GM18499 (cell line): ENCODE results near the gene PGP.
A peak's percentile ranks its signal among the peaks of the same experiment; 100 is the strongest.

ENCODE experiments used
- ATAC-seq: cut with Tn5 transposase; IDR thresholded peaks from one replicate; pipeline ENCODE4 v1.9.1; 2021; ENCODE audit warnings: moderate number of reproducible peaks; ENCODE audit not compliant: insufficient read depth, unreplicated experiment

Gene PGP

DNA sequence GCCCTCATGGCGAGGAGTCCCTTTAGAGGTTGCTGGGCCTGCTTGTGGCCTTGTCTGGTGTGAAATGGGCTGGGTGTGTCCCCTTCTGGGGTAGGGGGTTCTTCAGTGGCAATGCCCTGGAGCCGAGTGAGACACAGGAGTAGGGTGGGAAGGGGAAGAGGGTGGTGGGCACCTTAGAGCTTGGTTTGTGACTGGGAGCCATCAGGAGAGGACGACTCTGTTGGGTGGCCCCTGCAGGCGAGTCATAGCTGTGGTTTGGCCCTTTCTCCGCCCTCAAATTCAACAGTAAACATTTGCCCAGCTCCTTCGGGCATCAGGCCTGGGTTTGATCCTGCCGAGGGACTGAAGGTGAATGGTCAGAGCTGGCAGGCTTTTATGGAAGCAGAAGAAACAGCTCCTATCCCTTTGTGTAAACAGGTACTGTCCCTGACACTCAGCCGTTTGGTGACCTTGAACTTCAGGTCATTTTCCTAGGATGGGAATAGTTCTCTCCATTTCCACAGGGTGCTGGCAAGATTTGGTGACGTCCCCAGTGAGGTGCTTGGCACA, 11.7 kb upstream of the PGP start:
- no peak for ATAC-seq

DNA sequence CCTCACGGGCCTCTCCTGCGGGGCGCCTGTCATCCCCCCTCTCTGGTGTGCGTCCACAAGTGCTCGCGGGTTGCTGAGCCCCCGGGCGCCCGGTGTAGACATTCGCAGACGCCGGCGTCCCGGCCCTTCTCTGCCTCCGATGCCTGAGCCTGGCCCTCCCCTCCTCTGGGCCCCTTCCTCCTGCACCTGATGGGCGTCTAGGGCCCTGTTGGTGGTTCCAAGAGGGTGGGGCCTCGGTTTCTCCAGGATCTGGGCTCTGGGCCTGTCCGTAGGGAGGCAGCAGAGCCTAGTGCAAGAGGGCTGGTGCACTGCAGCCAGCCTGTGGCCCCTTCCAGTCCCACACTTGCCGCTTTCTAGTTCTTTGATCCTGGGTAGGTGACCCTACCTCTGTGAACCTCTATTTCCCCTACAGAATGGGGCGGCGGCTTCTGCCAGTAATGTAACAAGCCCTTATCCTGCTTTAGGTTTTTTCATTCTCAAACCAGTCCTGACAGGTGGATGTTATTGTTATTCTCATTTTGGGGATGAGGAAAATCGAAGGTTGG, 9.4 kb upstream of the PGP start:
- ATAC-seq, result no peak

DNA sequence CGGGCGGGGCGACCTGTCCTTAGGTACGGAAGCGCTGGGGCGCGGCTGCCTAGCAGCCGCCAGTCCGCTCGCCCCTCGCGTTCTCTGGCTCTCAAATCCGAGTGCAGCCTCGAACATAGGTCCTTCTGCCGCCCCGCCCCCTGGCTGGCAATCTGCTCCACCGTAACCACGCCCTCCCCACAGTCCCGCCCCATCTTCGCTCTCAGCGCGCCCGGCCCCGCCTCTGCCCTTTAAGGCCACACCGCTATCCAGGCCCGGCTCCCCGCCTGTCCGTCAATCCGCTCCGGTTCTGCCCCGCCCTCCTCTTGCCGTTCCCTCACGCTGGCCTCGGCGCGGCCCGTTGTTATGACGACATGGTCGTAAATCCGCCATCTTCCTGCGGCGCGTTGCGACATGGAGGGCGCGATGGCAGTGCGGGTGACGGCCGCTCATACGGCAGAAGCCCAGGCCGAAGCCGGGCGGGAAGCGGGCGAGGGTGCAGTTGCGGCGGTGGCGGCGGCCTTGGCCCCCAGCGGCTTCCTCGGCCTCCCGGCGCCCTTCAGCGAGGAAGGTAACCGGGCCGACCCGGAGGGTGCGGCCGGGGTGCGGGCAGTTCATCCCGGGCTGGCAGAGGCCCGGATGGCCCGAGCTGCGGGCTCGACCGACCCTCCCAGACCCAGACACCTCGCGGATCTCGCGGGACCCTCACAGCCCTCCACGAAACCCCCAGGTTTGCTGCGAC, 8.7 kb upstream of the PGP start, which contains the start of gene E4F1:
E4F1 (plus strand) TSS at position 371 of the 721 bp plus-strand sequence; CDS start at position 394, 23 bp downstream.
- peak; percentile 76 for ATAC-seq

DNA sequence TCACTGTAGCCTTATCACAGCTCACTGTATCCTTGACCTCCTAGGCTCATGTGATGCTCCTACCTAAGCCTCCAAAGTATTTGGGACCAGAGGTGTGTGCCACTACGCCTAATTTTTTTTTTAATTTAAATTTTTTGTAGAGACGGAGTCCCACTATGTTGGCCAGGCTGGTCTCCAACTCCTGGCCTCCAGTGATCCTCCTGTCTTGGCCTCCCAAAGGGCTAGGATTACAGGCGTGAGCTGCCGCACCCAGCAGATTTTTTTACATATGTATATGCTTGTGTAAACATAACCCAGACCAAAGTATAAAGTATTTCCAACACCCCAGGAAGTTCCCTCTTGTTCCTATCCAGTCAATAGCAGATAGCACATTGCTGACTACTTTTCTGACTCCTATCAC, 1.7 kb upstream of the PGP start:
- ATAC-seq, result no peak

DNA sequence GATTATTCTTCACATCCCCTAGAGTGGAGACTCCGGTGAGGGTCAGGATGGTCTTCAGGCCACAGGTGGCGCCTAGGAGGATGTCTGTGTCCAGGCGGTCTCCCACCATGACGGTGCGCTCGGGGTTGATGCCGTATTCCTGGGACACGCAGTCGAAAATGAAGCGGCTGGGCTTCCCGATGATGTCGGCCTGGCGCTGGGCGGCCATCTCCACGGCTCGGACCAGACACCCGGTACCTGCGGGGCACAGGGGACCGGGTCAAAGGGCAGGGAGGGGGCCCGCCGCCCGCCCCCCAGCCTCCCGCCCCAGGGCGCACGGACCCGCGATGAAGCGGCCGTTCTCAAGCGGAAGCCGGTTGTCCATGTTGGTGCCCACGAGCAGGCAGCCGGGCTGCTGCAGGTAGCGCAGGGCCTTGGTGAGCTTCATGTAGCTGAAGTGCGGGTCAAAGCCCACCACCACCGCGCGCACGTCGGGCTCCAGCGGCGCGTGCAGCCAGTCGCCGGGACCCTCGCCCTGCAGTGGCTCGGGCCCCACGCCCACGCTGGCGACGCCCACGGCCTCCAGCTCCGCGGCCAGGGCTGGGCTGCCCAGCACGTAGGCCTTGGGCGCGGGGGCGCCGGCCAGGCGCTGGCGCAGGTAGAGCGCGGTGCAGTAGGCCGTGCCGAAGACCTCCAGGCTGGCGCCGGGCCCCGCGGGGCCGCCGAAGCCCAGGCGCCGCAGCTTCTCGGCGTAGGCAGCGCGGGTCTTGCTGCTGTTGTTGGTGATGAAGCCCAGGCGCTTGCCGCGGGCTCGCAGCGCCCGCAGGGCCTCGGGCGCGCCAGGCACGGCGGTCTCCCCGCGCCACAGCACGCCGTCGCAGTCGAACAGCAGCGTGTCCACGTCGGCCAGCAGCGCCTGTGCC, 572 bp downstream of the PGP start:
- ATAC-seq, result peak; percentile 17

DNA sequence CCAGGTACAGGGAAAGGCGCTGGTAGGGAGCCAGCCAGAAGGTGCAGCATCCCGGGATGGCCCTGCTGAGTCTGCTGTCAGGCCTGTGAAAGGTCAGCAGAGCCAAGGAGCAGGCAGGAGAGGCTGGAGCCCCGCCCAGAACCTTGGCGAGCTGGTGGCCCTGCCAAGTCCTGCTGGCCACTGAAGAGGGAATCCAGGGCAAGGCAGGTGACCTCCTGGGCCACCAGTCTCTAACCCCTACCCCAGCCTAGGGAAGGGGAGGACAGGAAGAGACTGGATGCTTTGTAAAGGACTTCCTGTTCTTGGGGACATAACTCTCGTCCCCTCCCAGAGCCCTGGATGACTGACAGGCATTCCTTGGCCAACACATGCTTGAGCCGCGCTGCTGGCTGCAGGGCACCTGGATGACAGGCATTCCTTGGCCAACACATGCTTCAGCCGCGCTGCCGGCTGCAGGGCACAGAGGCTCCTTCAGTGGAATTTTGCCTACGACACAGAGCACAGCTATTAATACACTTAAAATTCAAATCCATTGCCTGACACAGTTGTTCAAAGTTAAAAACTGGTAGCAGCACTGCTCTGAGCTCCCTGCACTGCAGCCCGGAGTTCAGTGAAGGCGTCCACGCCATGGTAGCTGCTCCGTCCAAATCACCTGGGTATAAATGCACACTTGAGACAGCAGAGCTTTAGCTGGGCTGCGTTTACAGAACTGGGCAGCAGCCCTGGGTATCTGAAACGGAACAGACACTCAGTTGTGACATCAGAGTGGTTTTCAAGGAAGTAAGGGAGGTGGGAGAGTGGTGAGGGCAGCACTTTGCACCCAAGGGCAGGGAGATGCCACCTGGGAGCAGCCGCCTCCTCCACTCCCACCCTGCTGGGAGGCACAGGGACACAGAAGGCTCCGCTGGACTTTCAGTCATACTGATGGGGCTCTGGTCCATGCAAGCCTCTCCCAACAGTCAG, 2.0 kb downstream of the PGP start:
- ATAC-seq, result no peak

DNA sequence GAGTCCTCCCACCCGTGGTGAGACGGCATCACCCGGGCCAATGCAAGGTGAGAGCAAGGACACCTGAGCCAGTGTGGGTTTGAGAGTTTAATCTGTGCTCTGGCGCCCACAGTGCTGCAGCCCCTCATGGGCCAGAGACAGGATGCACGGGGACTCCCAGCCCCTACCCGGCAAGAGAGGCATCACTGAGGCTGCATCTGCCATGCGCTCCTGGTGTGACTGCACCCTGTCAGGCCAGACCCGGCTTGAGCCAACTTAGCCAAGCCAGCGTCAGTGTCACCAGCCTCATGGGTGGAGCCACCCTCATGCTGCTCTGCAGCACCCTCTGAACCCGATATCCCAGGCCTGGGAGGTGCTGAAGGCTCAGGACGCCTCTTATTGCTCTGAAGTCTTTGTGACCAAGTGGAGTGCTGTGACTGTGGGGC, 2.7 kb downstream of the PGP start:
- no peak for ATAC-seq

DNA sequence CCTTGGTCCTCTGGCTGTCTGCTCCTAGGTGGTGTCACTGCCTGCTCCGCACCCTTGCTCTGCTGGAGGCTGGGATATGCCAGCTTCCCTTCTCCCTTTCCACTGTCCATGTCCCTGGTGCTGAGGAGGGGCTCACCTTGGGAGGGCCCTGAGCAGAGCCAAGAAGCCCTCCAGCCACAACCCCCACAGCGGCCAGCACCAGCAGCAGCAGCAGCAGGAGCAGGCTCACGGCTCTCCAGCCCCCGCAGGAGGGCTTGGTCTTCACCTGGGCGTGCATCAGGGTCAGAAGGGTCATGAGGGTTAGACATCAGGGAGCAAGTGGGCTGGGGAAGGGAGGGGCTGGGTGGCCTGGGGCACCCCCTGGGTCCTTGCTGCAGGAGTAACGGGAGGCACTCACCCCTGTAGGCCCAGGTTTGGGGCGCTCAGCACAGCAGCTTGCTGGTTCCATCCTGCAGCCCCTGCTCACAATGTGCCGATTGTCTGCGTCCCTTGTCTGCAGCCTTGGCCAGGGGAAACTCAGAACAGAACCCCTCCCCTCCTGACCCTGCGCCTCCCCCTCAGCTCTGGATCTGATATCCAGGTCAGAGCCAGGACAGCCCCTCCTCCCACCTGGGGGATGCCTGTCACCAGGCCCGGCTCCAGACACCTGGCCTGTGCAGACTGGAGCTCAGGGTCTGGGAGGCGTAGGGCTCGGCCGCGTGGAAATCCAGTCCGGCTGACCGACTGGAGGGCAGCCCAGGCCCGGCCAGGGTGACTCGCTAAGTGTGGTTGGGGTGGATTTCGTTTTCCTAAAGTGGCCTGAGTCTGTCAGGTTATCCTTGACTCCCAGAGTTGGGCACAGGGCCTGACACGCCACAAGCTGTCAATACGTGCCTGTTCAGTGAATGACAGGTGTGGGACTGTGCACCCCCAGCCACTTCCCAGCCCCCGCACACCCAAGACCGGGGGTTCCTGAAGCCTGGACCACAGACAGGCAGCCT, 4.0 kb downstream of the PGP start, which contains the start of gene BRICD5:
BRICD5 (minus strand) TSS at position 478 of the 980 bp plus-strand sequence; CDS start at position 448, 30 bp downstream.
- ATAC-seq, result no peak

DNA sequence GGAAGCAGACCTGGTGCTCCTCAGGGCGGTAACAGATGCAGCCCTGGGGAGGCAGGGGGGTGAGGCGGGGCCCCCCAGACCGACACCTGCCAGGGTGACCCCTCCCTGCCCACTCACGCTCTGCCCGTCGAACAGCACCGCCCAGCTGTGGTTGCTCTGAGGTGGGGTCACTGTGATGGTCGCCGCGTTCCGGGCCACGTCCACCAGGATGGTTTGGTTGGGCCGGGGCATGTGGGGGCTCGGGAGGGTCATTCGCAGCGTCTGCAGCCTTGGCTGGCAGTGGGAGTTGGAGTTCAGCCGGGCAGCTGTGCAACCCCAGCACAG, 4.7 kb downstream of the PGP start:
- ATAC-seq, result no peak

DNA sequence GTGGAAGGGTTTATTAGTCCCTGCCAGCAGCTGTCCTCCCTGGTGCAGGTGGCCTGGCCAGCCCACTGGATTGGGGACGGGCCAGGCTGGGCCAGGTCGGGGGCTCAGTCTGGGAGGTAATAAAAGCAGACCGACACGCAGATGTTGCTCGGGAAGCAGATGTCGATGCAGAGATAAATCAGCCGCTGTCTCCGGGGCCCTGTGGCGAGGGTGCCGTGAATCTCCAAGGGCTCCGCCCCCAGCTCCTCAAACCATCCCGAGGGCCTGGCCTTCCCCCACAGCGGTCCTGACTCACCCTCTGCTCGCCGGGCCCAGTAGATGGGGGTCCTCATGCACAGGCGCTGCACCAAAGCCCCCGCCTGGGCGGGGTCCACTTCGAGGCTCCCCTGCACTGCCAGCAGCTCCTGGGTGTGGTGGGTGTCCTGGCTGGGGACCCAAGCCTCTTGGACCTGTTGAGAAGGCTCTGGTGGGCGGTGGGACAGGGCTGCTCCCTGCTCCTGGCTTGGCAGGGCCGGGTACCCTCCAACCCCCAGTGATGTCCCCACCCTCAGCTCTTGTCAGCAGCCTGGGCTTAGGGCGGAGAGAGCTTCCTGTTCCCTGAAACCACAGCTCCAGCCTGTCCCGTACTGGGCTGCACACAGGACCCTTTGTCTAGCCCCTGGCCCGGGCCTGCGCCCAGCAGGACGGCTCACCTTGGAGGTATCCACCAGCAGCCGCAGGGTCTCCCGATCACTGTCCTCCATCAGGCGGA, 5.2 kb downstream of the PGP start:
- no peak for ATAC-seq

DNA sequence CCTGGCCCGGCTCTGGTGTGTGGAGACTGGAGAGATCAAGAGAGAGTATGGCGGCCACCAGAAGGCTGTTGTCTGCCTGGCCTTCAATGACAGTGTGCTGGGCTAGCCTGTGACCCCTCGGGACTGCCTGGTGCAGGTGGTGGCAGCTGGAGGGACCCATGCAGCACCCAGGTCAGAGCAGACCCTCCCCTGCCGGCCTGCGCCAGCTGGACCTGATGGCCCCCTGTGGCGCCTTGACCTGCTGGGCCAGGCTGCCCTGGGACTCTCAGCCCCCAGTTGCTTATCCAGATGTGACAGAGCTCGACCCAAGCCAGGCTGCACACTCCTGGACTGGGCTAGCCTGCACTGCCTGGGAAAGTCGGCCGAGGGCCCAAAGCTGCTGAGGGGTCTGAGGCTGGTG, 5.9 kb downstream of the PGP start:
- ATAC-seq, result no peak

DNA sequence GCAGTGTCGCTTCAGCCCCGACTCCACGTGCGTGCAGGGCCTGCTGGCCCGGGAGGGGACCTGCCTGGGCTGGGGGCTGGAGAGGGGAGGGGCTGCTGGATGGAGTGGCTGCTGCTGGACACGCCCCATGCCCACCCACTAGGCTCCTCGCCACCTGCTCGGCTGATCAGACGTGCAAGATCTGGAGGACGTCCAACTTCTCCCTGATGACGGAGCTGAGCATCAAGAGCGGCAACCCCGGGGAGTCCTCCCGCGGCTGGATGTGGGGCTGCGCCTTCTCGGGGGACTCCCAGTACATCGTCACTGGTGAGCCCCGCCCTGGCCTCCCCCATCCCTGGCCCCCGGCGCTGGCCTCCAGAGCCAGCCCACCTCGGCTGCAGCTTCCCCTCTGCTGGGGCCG, 6.3 kb downstream of the PGP start:
- ATAC-seq, result no peak

DNA sequence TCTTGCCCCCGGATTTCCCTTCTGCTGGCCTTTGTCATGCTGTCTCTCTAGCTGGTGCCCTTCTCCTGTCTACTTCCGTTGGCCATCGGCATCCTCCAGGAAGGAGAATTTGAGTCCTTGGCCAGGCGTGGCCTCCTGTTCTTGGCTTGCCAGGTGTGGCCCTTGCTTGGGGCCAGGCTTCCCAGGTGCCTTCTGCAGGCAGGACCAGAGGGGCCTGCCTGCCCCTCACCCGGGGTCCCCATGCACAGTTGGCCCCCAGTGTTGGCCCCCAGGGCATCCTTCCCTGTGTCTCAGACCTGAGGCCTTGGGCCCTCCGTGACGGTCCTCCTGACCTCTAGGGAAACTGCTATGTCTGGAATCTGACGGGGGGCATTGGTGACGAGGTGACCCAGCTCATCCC, 6.8 kb downstream of the PGP start:
- no peak for ATAC-seq

DNA sequence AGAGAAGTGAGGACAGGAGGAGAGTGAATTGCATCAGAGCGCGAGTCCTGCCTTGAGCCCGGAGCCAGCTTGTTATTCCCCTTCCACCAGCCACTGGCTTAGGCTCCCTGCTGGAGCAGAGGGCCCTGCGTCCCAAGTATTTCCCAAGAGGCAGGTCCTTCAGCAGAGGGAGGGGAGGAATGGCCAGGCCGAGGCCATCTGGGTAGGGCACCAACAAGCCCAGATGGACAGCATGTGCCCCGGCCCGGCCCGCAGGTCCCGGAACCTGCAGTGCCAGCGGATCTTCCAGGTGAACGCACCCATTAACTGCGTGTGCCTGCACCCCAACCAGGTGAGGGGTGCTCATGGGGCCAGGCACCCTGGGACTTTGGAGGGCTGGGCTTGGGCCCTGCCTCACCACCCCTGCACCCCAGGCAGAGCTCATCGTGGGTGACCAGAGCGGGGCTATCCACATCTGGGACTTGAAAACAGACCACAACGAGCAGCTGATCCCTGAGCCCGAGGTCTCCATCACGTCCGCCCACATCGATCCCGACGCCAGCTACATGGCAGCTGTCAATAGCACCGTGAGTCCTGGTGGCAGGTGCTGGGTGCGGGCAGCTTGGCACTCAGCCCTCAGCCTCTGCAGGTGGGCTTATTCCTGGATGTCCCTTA, 7.7 kb downstream of the PGP start:
- no peak for ATAC-seq

DNA sequence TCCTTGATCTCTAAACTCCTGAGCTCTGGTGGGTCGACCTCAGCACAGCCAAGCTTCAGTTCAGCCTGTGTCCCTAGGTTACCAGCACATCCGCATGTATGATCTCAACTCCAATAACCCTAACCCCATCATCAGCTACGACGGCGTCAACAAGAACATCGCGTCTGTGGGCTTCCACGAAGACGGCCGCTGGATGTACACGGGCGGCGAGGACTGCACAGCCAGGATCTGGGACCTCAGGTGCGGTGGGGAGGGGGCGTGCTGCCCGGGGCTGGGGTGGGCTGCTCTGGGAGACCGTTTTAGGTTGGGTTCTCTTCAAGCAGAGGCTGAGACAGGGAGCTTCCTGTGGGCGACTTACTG, 8.2 kb downstream of the PGP start:
- ATAC-seq, result no peak

DNA sequence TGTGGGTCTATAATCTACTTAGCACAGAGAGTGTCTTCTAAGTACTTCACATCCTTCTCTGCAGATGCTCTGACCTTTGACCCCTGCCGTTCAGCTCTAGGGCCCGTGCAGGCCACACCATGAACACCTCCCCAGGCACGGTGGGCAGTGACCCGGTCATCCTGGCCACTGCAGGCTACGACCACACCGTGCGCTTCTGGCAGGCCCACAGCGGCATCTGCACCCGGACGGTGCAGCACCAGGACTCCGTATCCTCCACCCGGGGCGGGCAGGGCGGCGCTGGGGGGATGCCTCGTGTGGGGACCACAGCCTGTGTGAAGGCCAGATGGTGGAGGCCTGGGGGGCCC, 8.7 kb downstream of the PGP start:
- ATAC-seq, result no peak

DNA sequence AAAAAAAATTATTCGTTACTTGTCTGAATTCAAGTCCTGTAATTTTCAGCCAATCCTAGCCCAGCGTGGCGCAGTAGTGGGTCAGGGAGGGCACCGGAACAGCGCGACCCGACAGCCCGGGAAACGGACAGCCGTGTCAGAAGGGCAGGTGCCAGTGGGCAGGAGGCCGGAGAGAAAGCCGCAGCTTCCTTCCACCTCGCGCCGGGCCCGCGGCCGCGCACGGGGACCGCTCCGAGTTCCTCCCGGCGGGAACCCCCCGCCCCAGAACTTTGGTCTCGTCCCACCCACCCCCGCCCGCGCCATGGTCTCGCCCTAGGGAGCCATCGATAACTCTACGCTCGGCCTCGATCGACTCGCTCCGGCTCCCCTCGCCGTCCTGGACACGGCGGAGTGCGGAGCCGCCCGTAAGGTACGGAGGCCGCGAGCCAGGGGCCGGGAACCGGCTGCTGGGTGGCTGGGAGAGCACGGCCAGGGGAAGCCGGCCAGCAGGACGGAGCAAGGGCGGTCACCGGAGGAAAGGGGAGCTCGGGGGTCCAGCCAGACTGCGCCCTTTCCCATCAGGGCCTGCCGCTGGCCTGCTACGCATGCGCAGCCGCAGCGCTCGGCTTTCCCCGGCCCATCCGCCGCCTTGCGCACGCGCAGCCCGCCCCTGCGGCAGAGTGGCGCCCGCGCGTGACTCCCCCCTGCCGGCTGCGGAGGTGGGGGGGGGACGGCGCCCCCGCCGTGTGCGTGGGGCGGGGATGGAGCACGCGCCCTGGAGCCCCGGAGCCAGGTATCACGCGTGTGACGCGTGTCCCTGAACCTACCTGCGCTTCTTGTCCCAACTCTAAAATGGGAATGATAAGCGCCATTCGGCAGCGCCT, 9.3 kb downstream of the PGP start, which contains the start of gene MLST8:
MLST8 (plus strand) TSS at position 351 of the 863 bp plus-strand sequence. CDS start 632 bp downstream, outside the sequence.
- ATAC-seq, result peak; percentile 45
